K562 (cell line): ENCODE data around the gene PLS1.

Experiments used
- EZH2 ChIP-seq: IDR thresholded peaks from 2 replicates; pipeline ENCODE4 v1.6.1; 2012; ENCODE audit warnings: low read depth, mild to moderate bottlenecking, inconsistent platforms, low read length, borderline replicate concordance
- HMGN3 ChIP-seq: IDR thresholded peaks from 2 replicates; pipeline ENCODE4 v1.6.1; 2011; ENCODE audit warnings: borderline replicate concordance, low read depth, mild to moderate bottlenecking, mixed read lengths, low read length; ENCODE audit not compliant: insufficient read length; ENCODE audit errors: extremely low read depth
- KDM2B ChIP-seq: fragments of 250-450 bp; sonication (Bioruptor Pico); IDR thresholded peaks from 2 replicates; pipeline ENCODE4 v1.8.0; 2021; ENCODE audit warnings: mild to moderate bottlenecking, moderate library complexity
- MYC ChIP-seq, 2 experiments: fragments of 250-450 bp in 1 of 2; sonication (Bioruptor Pico) in 1 of 2; IDR thresholded peaks; 2 replicates each; pipeline versions ENCODE4 v1.5.1 to v1.6.1; 2012 to 2021; ENCODE audit warnings: low read depth in 2 of 2, borderline replicate concordance in 1 of 2, improper control_type of control experiment in 1 of 2, low read length in 1 of 2, mild to moderate bottlenecking in 1 of 2, moderate library complexity in 1 of 2
- NFATC3 ChIP-seq: fragments of 450-650 bp; IDR thresholded peaks from 2 replicates; pipeline ENCODE4 v1.6.1; 2017; ENCODE audit warnings: mild to moderate bottlenecking
- POLR2A ChIP-seq: fragments of 450-650 bp; conservative IDR thresholded peaks from 2 replicates; pipeline ENCODE4 v1.6.1; 2016
- ZBTB7A ChIP-seq: IDR thresholded peaks from 2 replicates; pipeline ENCODE4 v1.6.1; 2011; ENCODE audit warnings: low read depth, mild to moderate bottlenecking, low read length, moderate library complexity, borderline replicate concordance; ENCODE audit not compliant: control insufficient read depth
- TF ChIP-seq, protein P1 (sequence below), 3 experiments: IDR thresholded peaks in 2 of 3; conservative IDR thresholded peaks in 1 of 3; 2 replicates each; pipeline ENCODE4 v1.5.1; 2011 to 2012; ENCODE audit warnings: low read length in 3 of 3, mild to moderate bottlenecking in 3 of 3, control low read depth in 2 of 3, improper control_type of control experiment in 1 of 3, inconsistent platforms in 1 of 3, low read depth in 1 of 3, mixed read lengths in 1 of 3, moderate library complexity in 1 of 3; ENCODE audit not compliant: insufficient read depth in 2 of 3
- TF ChIP-seq, protein P2 (sequence below): fragments of 250-450 bp; sonication (Bioruptor Pico); IDR thresholded peaks from 2 replicates; pipeline ENCODE4 v1.4.0; 2020; ENCODE audit warnings: mild to moderate bottlenecking
- TF ChIP-seq, protein P3 (sequence below): IDR thresholded peaks from 2 replicates; pipeline ENCODE4 v1.6.1; 2016; ENCODE audit warnings: missing genetic modification characterization, missing compliant biosample characterization
- TF ChIP-seq, protein P4 (sequence below), 2 experiments: fragments of 450-650 bp; formaldehyde crosslinking in 1 of 2; IDR thresholded peaks; 2 replicates each; pipeline versions ENCODE4 v1.4.0 to v1.6.1; 2014 to 2020; ENCODE audit warnings: mild to moderate bottlenecking in 2 of 2, borderline replicate concordance in 1 of 2, low read depth in 1 of 2
- TF ChIP-seq, protein P5 (sequence below): fragments of 250-450 bp; sonication (Bioruptor Pico); IDR thresholded peaks from 2 replicates; pipeline ENCODE4 v1.4.0; 2020

DNA sequence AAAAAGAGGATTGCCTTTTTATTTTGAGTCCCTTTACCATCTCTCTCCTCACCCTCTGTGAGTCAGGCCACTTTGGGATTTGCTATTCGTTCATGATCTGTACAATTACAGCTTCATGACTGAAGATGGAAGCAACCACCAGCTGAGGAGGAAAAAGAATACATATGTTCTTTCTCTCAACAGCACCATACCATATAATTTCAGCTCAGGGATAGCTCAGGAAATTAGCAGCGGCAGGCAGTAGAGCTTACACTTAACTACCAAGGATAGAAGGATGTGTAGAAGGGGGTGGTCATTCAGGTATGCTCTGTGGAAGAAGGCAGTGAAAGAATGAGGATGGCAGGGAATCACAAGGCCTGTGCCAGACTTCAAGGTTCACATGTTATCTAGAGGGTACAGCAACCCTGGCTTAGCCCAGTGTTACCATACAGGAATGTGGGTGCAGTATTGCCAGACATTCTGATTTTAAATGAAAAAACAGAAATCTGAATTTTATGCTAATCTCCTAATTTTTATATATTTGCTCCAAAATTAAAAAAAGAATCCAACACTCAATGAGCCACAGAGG, 17.9 kb downstream of the PLS1 start:
- TF ChIP-seq NFATC3, result no peak
- no peak for TF ChIP-seq MYC (IDR thresholded peaks at IDR 0.05; ENCODE audit: low read depth, low read length)
- no peak for TF ChIP-seq MYC (CRISPR knock-in tag; IDR thresholded peaks at IDR 0.05; ENCODE audit: borderline replicate concordance, low read depth)
- TF ChIP-seq, protein P1, sequence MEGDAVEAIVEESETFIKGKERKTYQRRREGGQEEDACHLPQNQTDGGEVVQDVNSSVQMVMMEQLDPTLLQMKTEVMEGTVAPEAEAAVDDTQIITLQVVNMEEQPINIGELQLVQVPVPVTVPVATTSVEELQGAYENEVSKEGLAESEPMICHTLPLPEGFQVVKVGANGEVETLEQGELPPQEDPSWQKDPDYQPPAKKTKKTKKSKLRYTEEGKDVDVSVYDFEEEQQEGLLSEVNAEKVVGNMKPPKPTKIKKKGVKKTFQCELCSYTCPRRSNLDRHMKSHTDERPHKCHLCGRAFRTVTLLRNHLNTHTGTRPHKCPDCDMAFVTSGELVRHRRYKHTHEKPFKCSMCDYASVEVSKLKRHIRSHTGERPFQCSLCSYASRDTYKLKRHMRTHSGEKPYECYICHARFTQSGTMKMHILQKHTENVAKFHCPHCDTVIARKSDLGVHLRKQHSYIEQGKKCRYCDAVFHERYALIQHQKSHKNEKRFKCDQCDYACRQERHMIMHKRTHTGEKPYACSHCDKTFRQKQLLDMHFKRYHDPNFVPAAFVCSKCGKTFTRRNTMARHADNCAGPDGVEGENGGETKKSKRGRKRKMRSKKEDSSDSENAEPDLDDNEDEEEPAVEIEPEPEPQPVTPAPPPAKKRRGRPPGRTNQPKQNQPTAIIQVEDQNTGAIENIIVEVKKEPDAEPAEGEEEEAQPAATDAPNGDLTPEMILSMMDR (IDR thresholded peaks at IDR 0.05 in 2 of 3, conservative IDR thresholded peaks at IDR 0.05 in 1 of 3; ENCODE audit: insufficient read depth in 2 of 3, low read depth in 1 of 3, low read length in 3 of 3), result no peak
- TF ChIP-seq EZH2, result no peak
- TF ChIP-seq, protein P2, sequence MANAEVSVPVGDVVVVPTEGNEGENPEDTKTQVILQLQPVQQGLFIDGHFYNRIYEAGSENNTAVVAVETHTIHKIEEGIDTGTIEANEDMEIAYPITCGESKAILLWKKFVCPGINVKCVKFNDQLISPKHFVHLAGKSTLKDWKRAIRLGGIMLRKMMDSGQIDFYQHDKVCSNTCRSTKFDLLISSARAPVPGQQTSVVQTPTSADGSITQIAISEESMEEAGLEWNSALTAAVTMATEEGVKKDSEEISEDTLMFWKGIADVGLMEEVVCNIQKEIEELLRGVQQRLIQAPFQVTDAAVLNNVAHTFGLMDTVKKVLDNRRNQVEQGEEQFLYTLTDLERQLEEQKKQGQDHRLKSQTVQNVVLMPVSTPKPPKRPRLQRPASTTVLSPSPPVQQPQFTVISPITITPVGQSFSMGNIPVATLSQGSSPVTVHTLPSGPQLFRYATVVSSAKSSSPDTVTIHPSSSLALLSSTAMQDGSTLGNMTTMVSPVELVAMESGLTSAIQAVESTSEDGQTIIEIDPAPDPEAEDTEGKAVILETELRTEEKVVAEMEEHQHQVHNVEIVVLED (CRISPR knock-in tag), result no peak
- TF ChIP-seq, protein P3, sequence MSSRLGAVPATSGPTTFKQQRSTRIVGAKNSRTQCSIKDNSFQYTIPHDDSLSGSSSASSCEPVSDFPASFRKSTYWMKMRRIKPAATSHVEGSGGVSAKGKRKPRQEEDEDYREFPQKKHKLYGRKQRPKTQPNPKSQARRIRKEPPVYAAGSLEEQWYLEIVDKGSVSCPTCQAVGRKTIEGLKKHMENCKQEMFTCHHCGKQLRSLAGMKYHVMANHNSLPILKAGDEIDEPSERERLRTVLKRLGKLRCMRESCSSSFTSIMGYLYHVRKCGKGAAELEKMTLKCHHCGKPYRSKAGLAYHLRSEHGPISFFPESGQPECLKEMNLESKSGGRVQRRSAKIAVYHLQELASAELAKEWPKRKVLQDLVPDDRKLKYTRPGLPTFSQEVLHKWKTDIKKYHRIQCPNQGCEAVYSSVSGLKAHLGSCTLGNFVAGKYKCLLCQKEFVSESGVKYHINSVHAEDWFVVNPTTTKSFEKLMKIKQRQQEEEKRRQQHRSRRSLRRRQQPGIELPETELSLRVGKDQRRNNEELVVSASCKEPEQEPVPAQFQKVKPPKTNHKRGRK (tag), result no peak
- TF ChIP-seq, protein P4, sequence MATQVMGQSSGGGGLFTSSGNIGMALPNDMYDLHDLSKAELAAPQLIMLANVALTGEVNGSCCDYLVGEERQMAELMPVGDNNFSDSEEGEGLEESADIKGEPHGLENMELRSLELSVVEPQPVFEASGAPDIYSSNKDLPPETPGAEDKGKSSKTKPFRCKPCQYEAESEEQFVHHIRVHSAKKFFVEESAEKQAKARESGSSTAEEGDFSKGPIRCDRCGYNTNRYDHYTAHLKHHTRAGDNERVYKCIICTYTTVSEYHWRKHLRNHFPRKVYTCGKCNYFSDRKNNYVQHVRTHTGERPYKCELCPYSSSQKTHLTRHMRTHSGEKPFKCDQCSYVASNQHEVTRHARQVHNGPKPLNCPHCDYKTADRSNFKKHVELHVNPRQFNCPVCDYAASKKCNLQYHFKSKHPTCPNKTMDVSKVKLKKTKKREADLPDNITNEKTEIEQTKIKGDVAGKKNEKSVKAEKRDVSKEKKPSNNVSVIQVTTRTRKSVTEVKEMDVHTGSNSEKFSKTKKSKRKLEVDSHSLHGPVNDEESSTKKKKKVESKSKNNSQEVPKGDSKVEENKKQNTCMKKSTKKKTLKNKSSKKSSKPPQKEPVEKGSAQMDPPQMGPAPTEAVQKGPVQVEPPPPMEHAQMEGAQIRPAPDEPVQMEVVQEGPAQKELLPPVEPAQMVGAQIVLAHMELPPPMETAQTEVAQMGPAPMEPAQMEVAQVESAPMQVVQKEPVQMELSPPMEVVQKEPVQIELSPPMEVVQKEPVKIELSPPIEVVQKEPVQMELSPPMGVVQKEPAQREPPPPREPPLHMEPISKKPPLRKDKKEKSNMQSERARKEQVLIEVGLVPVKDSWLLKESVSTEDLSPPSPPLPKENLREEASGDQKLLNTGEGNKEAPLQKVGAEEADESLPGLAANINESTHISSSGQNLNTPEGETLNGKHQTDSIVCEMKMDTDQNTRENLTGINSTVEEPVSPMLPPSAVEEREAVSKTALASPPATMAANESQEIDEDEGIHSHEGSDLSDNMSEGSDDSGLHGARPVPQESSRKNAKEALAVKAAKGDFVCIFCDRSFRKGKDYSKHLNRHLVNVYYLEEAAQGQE (IDR thresholded peaks at IDR 0.05; ENCODE audit: borderline replicate concordance), result no peak
- TF ChIP-seq, protein P4 (CRISPR knock-in tag; IDR thresholded peaks at IDR 0.05; ENCODE audit: low read depth), result no peak
- no peak for TF ChIP-seq ZBTB7A
- no peak for TF ChIP-seq POLR2A
- TF ChIP-seq HMGN3, result no peak
- TF ChIP-seq, protein P5, sequence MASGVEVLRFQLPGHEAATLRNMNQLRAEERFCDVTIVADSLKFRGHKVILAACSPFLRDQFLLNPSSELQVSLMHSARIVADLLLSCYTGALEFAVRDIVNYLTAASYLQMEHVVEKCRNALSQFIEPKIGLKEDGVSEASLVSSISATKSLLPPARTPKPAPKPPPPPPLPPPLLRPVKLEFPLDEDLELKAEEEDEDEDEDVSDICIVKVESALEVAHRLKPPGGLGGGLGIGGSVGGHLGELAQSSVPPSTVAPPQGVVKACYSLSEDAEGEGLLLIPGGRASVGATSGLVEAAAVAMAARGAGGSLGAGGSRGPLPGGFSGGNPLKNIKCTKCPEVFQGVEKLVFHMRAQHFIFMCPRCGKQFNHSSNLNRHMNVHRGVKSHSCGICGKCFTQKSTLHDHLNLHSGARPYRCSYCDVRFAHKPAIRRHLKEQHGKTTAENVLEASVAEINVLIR (CRISPR knock-in tag), result no peak
- no peak for TF ChIP-seq KDM2B (CRISPR knock-in tag)
